HG03442 (cell line): ENCODE measurements around the gene RFC5.
A peak's percentile ranks its signal among the peaks of the same experiment; 100 is the strongest.
"Not testable (repeated sequence)": the region's sequence is repeated elsewhere in the genome, so short reads cannot be mapped to it uniquely, and the experiment has no call there.

ENCODE experiments used
- ATAC-seq: cut with Tn5 transposase; IDR thresholded peaks from one replicate; pipeline ENCODE4 v1.9.1; 2021; ENCODE audit warnings: mild to moderate bottlenecking, moderate library complexity; ENCODE audit not compliant: unreplicated experiment

RFC5 gene, protein sequence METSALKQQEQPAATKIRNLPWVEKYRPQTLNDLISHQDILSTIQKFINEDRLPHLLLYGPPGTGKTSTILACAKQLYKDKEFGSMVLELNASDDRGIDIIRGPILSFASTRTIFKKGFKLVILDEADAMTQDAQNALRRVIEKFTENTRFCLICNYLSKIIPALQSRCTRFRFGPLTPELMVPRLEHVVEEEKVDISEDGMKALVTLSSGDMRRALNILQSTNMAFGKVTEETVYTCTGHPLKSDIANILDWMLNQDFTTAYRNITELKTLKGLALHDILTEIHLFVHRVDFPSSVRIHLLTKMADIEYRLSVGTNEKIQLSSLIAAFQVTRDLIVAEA

GRCh38 chr12:118016424-118017264 lies at the start of gene RFC5:
Gene RFC5, plus strand, starts transcription at chr12:118016703. Its CDS starts 125 bp downstream, at chr12:118016828.
- peak; percentile 95 for ATAC-seq

- no peak for ATAC-seq
These were observed 49.5 kb upstream of the RFC5 start for GRCh38 chr12:117967043-117967442.

DNA sequence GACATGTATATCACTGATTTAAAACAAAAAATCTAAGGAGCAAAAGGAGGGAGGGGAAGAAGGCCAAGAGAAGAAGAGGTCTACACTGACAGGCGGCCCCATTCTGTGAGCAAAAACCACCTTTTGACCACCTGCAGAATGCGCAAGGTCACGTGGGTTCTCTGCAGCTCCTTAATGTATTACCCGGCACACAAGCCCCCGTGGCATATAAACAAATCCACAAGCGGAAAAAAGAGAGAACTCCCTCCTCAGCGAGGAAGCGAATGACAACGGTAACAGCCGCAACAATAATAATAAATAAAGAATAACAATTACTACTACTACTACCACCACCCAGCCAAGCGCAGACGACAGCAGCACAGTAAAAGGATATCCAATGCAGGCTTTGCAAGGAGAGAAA lies 49.0 kb upstream of the RFC5 start:
- ATAC-seq: no peak

- ATAC-seq: no peak
These were observed 48.2 kb upstream of the RFC5 start for GRCh38 chr12:117968151-117968789.

- peak; percentile 65 for ATAC-seq
These were observed 47.5 kb upstream of the RFC5 start, which contains the start of gene KSR2 for GRCh38 chr12:117968826-117969659. Gene KSR2, minus strand, starts transcription at chr12:117968990. Its CDS starts 735 bp downstream, at chr12:117968255.

DNA sequence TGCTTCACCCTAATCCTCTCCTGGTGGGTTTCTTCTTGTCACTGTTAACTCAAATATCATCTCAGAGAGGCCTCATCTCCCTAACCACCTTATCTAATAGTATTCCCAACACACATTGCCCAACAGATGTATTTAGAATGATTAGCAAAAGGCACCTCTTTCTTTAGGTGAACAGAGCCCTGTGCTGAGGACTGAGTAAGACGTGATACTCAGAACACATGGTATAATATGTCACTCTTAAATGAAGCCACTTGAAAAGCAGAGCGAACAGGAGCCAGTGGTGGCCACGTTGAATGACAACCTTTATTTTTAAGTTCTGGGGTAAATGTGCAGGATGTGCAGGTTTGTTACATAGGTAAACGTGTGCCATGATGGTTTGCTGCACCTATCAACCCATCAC lies 46.2 kb upstream of the RFC5 start:
- ATAC-seq: no peak

GRCh38 chr12:117972301-117972700 lies 44.2 kb upstream of the RFC5 start:
- ATAC-seq: no peak

DNA sequence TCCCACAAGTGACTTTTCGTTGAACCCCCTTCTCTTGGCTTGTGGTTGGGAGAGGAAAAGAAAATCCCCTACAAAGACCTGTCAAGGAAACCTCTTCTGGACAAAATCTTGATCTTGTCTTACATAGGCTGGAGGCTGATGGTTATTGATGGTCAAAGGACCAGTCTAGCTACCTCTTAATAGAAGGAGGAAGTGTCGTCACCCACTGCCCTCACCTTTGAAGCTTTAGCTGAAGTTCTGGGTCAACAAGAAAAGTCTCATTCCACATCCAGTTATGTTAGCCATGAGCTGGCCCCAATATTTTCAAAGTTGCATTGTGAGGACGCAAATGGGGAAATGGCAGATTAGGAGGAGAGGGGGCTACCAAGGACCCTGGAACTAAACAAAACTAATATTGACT lies 41.5 kb upstream of the RFC5 start:
- ATAC-seq: no peak

DNA sequence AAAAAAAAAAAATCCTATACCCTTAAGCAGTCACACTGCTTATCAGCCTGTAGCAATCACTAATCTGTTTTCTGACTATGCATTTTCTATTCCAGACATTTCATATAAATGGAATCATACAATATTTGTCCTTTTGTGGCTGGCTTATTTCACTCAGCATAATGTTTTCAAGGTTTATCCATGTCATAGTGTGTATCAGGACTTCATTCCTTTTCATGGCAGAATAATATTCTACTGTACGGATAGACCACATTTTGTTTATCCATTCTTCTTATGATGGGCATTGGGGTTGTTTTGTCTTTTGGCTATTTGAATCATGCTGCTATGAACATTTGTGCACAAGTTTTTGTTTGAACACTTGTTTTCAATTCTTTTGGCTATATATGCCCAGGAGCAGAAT lies 39.1 kb upstream of the RFC5 start:
- ATAC-seq: no peak

GRCh38 chr12:117980616-117981015 lies 35.9 kb upstream of the RFC5 start:
- ATAC-seq: no peak

DNA sequence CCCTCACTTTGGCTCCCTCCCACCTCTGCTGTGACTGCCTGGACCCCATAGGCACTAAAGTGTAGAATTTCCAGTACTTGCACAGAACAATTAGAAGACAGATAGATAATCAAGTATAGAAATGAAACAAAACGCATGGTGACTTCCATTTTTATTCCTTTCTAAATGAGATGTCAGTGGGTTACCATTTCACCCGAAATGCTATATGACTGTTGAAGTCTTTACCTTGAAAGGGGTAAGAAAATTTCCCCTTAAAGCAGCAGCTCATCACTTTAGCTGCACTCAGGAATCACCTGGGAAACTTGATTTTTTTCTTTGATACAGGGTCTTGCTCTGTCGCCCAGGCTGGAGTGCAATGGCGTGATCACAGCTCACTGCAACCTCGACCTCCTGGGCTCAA lies 35.2 kb upstream of the RFC5 start:
- no peak for ATAC-seq

GRCh38 chr12:117985182-117985581 lies 31.3 kb upstream of the RFC5 start:
- ATAC-seq: no peak

GRCh38 chr12:117986705-117987469 lies 29.6 kb upstream of the RFC5 start:
- ATAC-seq: no peak

DNA sequence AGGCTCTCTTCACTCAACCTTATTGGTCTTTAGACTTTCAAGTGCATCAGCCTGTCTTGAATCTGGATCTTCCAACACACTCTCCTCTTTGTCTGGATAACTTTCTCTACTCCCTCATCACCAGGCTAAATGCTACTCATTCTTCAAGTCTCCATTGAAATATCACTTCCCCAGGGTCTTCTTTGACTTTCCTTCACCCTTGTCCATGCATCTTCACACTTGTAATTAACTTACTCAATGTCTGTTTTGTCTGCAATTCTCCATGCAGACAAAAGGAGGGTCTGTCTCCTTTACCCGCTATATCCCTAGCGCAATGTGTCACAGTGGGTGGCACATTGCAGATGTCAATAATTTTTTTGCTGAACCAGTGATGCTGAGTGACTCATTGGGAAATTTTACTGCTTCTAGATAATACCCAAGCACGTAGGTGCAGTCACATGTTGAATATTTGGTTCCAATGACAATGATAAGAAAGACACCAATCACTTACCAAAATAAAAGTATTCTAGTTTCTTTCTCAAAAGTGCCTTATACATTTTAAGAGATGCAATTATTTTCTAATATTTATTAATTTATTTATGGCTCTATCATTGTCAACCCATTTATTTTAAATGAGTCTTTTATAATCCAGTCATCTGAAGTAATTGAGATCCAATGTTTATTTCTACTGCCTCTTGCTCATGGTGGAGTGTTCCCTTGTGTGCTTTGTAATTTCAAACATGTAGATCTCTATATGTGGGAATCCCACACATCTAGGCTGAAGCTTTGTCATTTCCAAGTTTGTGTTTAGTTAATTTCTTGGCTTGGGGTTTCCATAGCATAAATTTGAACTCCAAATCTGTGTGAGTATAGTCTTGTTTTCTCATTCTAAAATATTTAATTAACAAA lies 21.7 kb upstream of the RFC5 start:
- no peak for ATAC-seq

DNA sequence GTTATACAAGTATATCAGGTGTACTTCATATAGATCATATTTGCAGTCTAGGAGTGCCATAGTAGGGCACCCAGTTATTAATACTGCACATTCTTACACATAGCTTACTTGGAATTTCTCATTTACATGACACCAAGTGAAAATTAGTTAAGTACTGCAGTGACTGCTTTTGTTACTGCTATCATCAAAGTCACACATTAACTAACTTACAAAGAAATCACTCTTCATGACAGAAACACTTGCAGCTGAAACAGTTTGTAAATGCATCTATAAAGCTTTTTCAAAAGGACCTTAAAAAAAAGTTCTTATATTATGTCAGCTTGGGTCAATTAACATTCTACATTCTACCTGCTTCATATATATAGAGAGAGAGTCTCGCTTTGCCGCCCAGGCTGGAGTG lies 17.8 kb upstream of the RFC5 start:
- no peak for ATAC-seq

DNA sequence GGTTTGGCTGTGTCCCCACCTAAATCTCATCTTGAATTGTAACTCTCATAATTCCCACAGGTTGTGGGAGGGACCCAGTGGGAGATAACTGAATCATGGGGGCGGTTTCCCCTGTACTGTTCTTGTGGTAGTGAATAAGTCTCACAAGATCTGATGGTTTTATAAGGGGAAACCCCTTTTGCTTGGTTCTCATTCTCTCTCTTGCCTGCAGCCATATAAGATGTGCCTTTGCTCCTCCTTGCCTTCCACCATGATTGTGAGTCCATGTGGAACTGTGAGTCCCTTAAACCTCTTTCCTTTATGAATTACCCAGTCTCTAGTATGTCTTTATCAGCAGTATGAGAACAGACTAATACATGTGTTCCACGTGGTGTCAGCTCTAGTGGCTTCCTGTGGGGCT lies 16.7 kb upstream of the RFC5 start:
- not testable (repeated sequence) for ATAC-seq

DNA sequence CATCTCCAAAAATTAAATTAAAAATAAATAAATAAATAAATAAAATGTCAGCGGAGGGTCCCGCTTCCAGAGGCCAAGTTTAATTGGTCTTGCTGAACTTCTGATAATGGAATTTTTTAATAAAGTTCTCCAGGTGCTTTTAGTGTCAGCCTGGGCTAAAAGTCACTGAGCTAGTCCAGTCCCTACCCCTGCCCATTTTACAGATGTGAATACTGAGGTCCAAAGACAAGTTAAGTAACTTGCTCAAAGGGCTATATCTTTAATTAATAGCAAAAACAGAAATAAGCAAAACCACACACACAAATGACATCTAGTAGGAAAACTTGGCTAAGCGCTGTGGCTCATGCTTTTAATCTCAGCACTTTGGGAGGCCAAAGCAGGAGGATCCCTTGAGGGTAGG lies 5.6 kb upstream of the RFC5 start:
- no peak for ATAC-seq

DNA sequence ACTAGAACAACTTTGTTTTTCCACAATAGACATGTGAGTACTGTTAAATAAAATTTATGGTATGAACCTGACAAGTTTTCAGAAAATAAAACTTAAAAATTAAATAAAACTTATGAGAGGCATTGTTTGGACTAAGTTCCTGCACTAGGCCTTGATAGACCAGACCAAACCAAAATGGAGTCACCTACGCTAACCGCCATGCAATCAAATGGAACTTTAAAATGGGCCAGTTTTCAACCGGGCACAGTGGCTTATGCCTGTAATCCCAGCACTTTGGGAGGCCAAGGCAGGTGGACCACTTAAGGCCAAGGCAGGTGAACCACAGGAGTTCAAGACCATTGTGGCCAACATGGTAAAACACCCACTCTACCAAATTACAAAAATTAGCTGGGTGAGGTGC lies 5.1 kb upstream of the RFC5 start:
- no peak for ATAC-seq

- ATAC-seq: no peak
These were observed 4.5 kb upstream of the RFC5 start for GRCh38 chr12:118011961-118012360.
